ENCODE measurements around the gene ITGB3.
A peak's percentile ranks its signal among the peaks of the same experiment; 100 is the strongest.
"Not testable (repeated sequence)": the region's sequence is repeated elsewhere in the genome, so short reads cannot be mapped to it uniquely, and the experiment has no call there.

ITGB3 gene

GRCh38 chr17:47250855-47251254 is 2.8 kb upstream of the ITGB3 start:
- no peak for DNase-seq

GRCh38 chr17:47251421-47251940 is 2.1 kb upstream of the ITGB3 start:
- no peak for DNase-seq

GRCh38 chr17:47252209-47252608 is 1.4 kb upstream of the ITGB3 start:
- no peak for DNase-seq

- DNase-seq: no peak
Observed at GRCh38 chr17:47252766-47253512, 688 bp upstream of the ITGB3 start.

GRCh38 chr17:47254403-47254943 is 846 bp downstream of the ITGB3 start:
- DNase-seq: no peak

- DNase-seq: no peak
Observed at GRCh38 chr17:47257651-47258339, 4.2 kb downstream of the ITGB3 start.

GRCh38 chr17:47262586-47262985 is 9.0 kb downstream of the ITGB3 start:
- DNase-seq: no peak

GRCh38 chr17:47264166-47264565 is 10.5 kb downstream of the ITGB3 start:
- DNase-seq: no peak

GRCh38 chr17:47265983-47266541 is 12.4 kb downstream of the ITGB3 start:
- DNase-seq: peak in 1 of 2 donors; percentile 24

- no peak for DNase-seq
Observed at GRCh38 chr17:47266782-47267181, 13.2 kb downstream of the ITGB3 start.

GRCh38 chr17:47267354-47267828 is 13.8 kb downstream of the ITGB3 start:
- DNase-seq: no peak

- DNase-seq: not testable (repeated sequence)
Observed at GRCh38 chr17:47268964-47269363, 15.3 kb downstream of the ITGB3 start.

GRCh38 chr17:47269561-47270280 is 16.1 kb downstream of the ITGB3 start:
- not testable (repeated sequence) for DNase-seq

- no peak for DNase-seq
Observed at GRCh38 chr17:47270946-47271705, 17.5 kb downstream of the ITGB3 start.

- DNase-seq: no peak
Observed at GRCh38 chr17:47272491-47272890, 18.9 kb downstream of the ITGB3 start.

- DNase-seq: no peak
Observed at GRCh38 chr17:47273245-47273644, 19.6 kb downstream of the ITGB3 start.

GRCh38 chr17:47274319-47275069 is 20.9 kb downstream of the ITGB3 start:
- no peak for DNase-seq

- no peak for DNase-seq
Observed at GRCh38 chr17:47275245-47275984, 21.8 kb downstream of the ITGB3 start.

- DNase-seq: no peak
Observed at GRCh38 chr17:47276444-47276843, 22.8 kb downstream of the ITGB3 start.

- no peak for DNase-seq
Observed at GRCh38 chr17:47276868-47277267, 23.2 kb downstream of the ITGB3 start.

All from CD4-positive, alpha-beta T cell treated with Interleukin-4 for 1 hour (primary cell).